Neural progenitor cell (in vitro differentiated cells): Measurements from ENCODE around the gene DCP1B. TPM values are rescaled to one million over a fixed set of nuclear protein-coding genes. Genes with fewer than 3 reads are reported as not detected.

Experiments
- DNase-seq: peaks from one replicate; pipeline ENCODE4 v3.0.0-alpha.2; 2016; ENCODE audit warnings: low spot score
- H2AFZ ChIP-seq: fragments of 200-600 bp; sonication (generic); replicated peaks from 2 replicates; pipeline ENCODE4 v1.6.1; 2016; ENCODE audit warnings: antibody characterized with exemption
- H3F3A ChIP-seq: fragments of 200-600 bp; sonication (generic); 2 replicates; pipeline ENCODE4 v1.6.1; 2016; ENCODE audit warnings: antibody characterized with exemption, low read depth
- H3K27ac ChIP-seq: fragments of 200-600 bp; sonication (generic); 2 replicates; pipeline ENCODE4 v1.5.1; 2016; ENCODE audit warnings: mild to moderate bottlenecking
- H3K27me3 ChIP-seq: fragments of 200-600 bp; sonication (generic); 2 replicates; pipeline ENCODE4 v1.6.1; 2016; ENCODE audit warnings: mild to moderate bottlenecking, moderate library complexity
- H3K36me3 ChIP-seq: fragments of 200-600 bp; sonication (generic); 2 replicates; pipeline ENCODE4 v1.5.1; 2016
- H3K4me1 ChIP-seq: fragments of 200-600 bp; sonication (generic); 2 replicates; pipeline ENCODE4 v1.6.1; 2016; ENCODE audit warnings: mixed run types
- H3K4me2 ChIP-seq: fragments of 200-600 bp; sonication (generic); 2 replicates; pipeline ENCODE4 v1.6.1; 2016
- H3K4me3 ChIP-seq: fragments of 200-600 bp; sonication (generic); 2 replicates; pipeline ENCODE4 v1.5.1; 2016
- H3K79me2 ChIP-seq: fragments of 200-600 bp; sonication (generic); 2 replicates; pipeline ENCODE4 v1.6.1; 2016; ENCODE audit warnings: low read depth
- H3K9ac ChIP-seq: fragments of 200-600 bp; sonication (generic); 2 replicates; pipeline ENCODE4 v1.6.1; 2016
- H3K9me3 ChIP-seq: fragments of 200-600 bp; sonication (generic); 2 replicates; pipeline ENCODE4 v1.5.1; 2016; ENCODE audit warnings: low read depth
- H4K20me1 ChIP-seq: fragments of 200-600 bp; sonication (generic); 2 replicates; pipeline ENCODE4 v1.6.1; 2016; ENCODE audit warnings: low read depth
- H3K27ac Mint-ChIP-seq: 3 replicates; pipeline ENCODE4 v1.8.0; 2021; ENCODE audit warnings: mixed read lengths
- H3K27me3 Mint-ChIP-seq: 2 replicates; pipeline ENCODE4 v1.8.0; 2022; ENCODE audit warnings: low read depth, mild to moderate bottlenecking, inconsistent platforms, moderate library complexity, mixed read lengths; ENCODE audit not compliant: insufficient read depth
- H3K36me3 Mint-ChIP-seq: 3 replicates; pipeline ENCODE4 v1.8.0; 2021; ENCODE audit warnings: mixed read lengths
- H3K4me1 Mint-ChIP-seq: 3 replicates; pipeline ENCODE4 v1.8.0; 2021; ENCODE audit warnings: mixed read lengths
- H3K4me3 Mint-ChIP-seq: 3 replicates; pipeline ENCODE4 v1.8.0; 2021; ENCODE audit warnings: mild to moderate bottlenecking, moderate library complexity, mixed read lengths
- H3K9me3 Mint-ChIP-seq: 3 replicates; pipeline ENCODE4 v1.8.0; 2020; ENCODE audit warnings: mixed read lengths
- CTCF ChIP-seq: fragments of 200-600 bp; sonication (generic); IDR thresholded peaks from 2 replicates; pipeline ENCODE4 v1.5.1; 2017; ENCODE audit warnings: antibody characterized with exemption, mild to moderate bottlenecking
- EZH2 ChIP-seq: fragments of 200-600 bp; sonication (generic); IDR thresholded peaks from 2 replicates; pipeline ENCODE4 v1.6.1; 2017; ENCODE audit warnings: antibody characterized with exemption, mild to moderate bottlenecking, moderate library complexity
- EZH2phosphoT487 ChIP-seq: fragments of 200-600 bp; sonication (generic); IDR thresholded peaks from 2 replicates; pipeline ENCODE4 v1.6.1; 2017; ENCODE audit warnings: antibody characterized with exemption
- total RNA-seq: library from RNA; depleted of rRNA; stranded (reverse); fragments of >200 nt; gene quantifications from 2 replicates; pipeline ENCODE4 v1.2.3, GENCODE V29; 2015; ENCODE audit warnings: low replicate concordance

Gene DCP1B
- total RNA-seq, 1 donor from 2014 or later = 20.2 TPM

DNA sequence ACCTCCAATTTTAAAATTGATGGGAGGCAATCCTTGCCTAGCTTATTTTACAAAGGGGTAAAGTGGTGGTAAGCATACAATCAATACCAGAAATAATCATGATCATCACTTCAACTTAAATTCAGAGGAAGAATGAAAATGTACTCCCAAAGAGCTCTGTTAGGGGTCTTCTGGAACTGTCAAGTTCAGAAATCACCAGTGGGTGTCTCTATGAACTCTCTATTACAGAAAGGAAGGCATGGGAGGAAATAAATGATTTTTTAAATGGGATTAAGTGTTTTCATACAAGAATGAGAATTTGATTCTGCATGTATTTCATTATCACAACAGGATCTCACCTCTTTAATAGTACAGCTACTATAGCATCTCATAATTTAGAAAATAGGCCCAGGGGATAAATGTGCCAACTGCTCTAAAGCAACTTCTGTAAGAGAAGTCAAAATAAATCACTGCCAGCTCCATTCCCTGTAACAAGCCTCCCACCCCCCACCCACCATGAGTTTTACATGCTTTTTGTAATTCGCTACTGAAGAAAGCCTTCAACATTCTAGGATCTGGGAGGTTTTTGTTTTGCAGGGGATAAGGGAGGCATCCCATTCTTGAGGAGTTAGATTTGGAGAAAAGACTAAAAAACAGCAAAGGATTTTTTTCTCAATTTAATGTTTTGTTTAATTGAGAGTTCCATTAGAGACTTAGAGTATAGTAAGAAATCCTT lies 9.7 kb downstream of the DCP1B start:
- Histone ChIP-seq H3K36me3 (peaks cover 10% of the 10 kb centered on the region), H2AFZ (no peak overlapping the region), H3K79me2 (peaks cover 16% of the 10 kb centered on the region), H3K9me3 (no peaks in the 10 kb centered on the region), H3F3A (no peaks in the 10 kb centered on the region), H4K20me1 (no peaks in the 10 kb centered on the region), H3K4me3 (no peak overlapping the region), H3K27me3 (no peaks in the 10 kb centered on the region), H3K4me2 (no peak overlapping the region), H3K27ac (no peak overlapping the region), H3K9ac (no peak overlapping the region), H3K4me1 (peaks cover 3% of the 10 kb centered on the region)
- no peak for DNase-seq
- no peaks in the 10 kb centered on the region for H3K9me3 Mint-ChIP-seq
- no peaks in the 10 kb centered on the region for H3K27me3 Mint-ChIP-seq
- no peak overlapping the region for H3K4me3 Mint-ChIP-seq
- H3K27ac Mint-ChIP-seq = no peak overlapping the region
- TF ChIP-seq EZH2 (no peak), EZH2phosphoT487 (no peak), CTCF (no peak)
- H3K36me3 Mint-ChIP-seq = peaks cover 21% of the 10 kb centered on the region
- no peaks in the 10 kb centered on the region for H3K4me1 Mint-ChIP-seq

DNA sequence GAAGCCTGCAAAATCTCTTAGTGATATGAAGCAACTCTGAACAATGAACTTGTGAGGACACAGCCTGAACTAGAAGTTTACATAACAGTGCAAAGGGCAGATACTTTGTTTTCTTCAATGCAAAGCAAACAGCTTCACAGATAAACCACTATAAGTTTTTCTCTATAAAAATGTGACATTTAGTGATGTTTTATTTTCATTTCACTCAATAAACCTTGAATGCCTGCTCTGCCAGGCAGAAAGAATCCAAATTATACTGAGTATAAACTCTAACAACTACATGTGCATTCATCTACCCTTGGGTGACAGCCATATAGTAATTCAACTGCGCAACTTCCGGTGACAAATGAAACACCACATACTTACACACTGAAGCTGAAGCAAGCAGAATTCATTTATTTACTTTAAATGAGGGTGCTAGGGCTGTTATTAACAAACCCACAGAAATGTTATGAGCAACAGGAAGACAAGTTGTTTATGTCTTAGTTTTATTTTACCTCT lies 10.3 kb downstream of the DCP1B start:
- Histone ChIP-seq H3K4me3 (no peak overlapping the region), H3F3A (no peaks in the 10 kb centered on the region), H3K36me3 (peaks cover 10% of the 10 kb centered on the region), H3K9ac (no peak overlapping the region), H2AFZ (no peak overlapping the region), H4K20me1 (no peaks in the 10 kb centered on the region), H3K9me3 (no peaks in the 10 kb centered on the region), H3K79me2 (peaks cover 9% of the 10 kb centered on the region), H3K27ac (no peak overlapping the region), H3K4me1 (peaks cover 3% of the 10 kb centered on the region), H3K27me3 (no peaks in the 10 kb centered on the region), H3K4me2 (no peak overlapping the region)
- H3K9me3 Mint-ChIP-seq = no peaks in the 10 kb centered on the region
- H3K4me3 Mint-ChIP-seq = no peak overlapping the region
- DNase-seq = no peak
- peaks cover 24% of the 10 kb centered on the region for H3K36me3 Mint-ChIP-seq
- H3K4me1 Mint-ChIP-seq = no peaks in the 10 kb centered on the region
- H3K27me3 Mint-ChIP-seq = peaks cover 2% of the 10 kb centered on the region
- TF ChIP-seq EZH2phosphoT487 (no peak), EZH2 (no peak), CTCF (no peak)
- H3K27ac Mint-ChIP-seq = no peak overlapping the region

DNA sequence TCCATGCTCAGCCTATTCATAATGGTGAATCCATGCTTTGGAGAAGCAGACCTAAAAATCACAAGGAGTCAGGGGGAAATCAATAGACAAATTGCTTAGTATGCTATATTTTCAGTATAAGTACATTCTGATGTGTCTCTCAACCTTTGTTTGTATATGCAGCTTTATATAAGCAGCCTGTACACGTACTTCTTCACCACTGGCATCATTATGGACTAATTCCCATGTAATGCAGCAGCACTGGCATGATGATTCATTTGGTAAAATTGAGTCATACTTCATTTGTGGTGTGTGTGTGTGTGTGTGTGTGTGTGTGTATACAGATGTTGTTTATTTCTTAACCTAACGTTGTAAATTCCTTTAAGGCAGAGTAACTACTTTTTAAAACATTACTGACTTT lies 10.9 kb downstream of the DCP1B start:
- peaks cover 3% of the 10 kb centered on the region for H3K4me1 ChIP-seq
- peaks cover 10% of the 10 kb centered on the region for H3K36me3 ChIP-seq
- H3K27me3 ChIP-seq = no peaks in the 10 kb centered on the region
- H3K79me2 ChIP-seq = peaks cover 3% of the 10 kb centered on the region
- no peaks in the 10 kb centered on the region for H3K4me1 Mint-ChIP-seq
- no peak for DNase-seq
- peaks cover 28% of the 10 kb centered on the region for H3K36me3 Mint-ChIP-seq
- no peak overlapping the region for H3K4me3 ChIP-seq
- no peak overlapping the region for H2AFZ ChIP-seq
- H3K27ac ChIP-seq = no peak overlapping the region
- H4K20me1 ChIP-seq = no peaks in the 10 kb centered on the region
- TF ChIP-seq EZH2 = no peak
- no peak for TF ChIP-seq EZH2phosphoT487
- TF ChIP-seq CTCF = no peak
- H3K27ac Mint-ChIP-seq = no peak overlapping the region
- H3K9me3 Mint-ChIP-seq = no peaks in the 10 kb centered on the region
- H3K4me2 ChIP-seq = no peak overlapping the region
- no peak overlapping the region for H3K9ac ChIP-seq
- no peak overlapping the region for H3K4me3 Mint-ChIP-seq
- H3K27me3 Mint-ChIP-seq = peaks cover 2% of the 10 kb centered on the region
- H3F3A ChIP-seq = no peaks in the 10 kb centered on the region
- H3K9me3 ChIP-seq = no peaks in the 10 kb centered on the region
